Mesothelial cell of epicardium (in vitro differentiated cells): ENCODE data around the gene ASCL5. TPM values are rescaled to one million over a fixed set of nuclear protein-coding genes. Genes with fewer than 3 reads are reported as not detected.

Source experiments
- DNase-seq, 2 experiments: peaks; one replicate each; pipeline ENCODE4 v3.0.0; 2021; ENCODE audit warnings: low spot score in 2 of 2; ENCODE audit not compliant: unreplicated experiment in 2 of 2
- H3K27ac Mint-ChIP-seq: 2 replicates; pipeline ENCODE4 v1.8.0; 2021; ENCODE audit warnings: mixed read lengths
- H3K27me3 Mint-ChIP-seq: 2 replicates; pipeline ENCODE4 v1.8.0; 2021; ENCODE audit warnings: low read depth, mixed read lengths
- H3K36me3 Mint-ChIP-seq: 2 replicates; pipeline ENCODE4 v1.8.0; 2021; ENCODE audit warnings: mixed read lengths
- H3K4me1 Mint-ChIP-seq: 2 replicates; pipeline ENCODE4 v1.8.0; 2021; ENCODE audit warnings: mixed read lengths
- H3K4me3 Mint-ChIP-seq: 2 replicates; pipeline ENCODE4 v1.8.0; 2021; ENCODE audit warnings: mild to moderate bottlenecking, moderate library complexity, mixed read lengths
- H3K9me3 Mint-ChIP-seq: 2 replicates; pipeline ENCODE4 v1.8.0; 2021; ENCODE audit warnings: mixed read lengths
- total RNA-seq: library from RNA; stranded (reverse); gene quantifications from 3 replicates; pipeline ENCODE4 v1.2.1, GENCODE V29; 2021
- TF ChIP-seq, protein P1 (sequence below): fragments of 200-600 bp; sonication (generic); IDR thresholded peaks from one replicate; pipeline ENCODE4 v1.5.0; 2021; ENCODE audit warnings: antibody characterized with exemption; ENCODE audit not compliant: unreplicated experiment

ASCL5 gene
- total RNA-seq, 1 donor from 2014 or later = not detected

GRCh38 chr1:201142849-201143725 is 16.1 kb upstream of the ASCL5 start:
- no peak for DNase-seq
- Mint-ChIP-seq H3K27ac (no peak overlapping the region), H3K36me3 (peaks cover 56% of the 10 kb centered on the region), H3K4me3 (no peak overlapping the region), H3K4me1 (peaks cover 7% of the 10 kb centered on the region), H3K9me3 (no peaks in the 10 kb centered on the region), H3K27me3 (no peaks in the 10 kb centered on the region)
- TF ChIP-seq, protein P1, sequence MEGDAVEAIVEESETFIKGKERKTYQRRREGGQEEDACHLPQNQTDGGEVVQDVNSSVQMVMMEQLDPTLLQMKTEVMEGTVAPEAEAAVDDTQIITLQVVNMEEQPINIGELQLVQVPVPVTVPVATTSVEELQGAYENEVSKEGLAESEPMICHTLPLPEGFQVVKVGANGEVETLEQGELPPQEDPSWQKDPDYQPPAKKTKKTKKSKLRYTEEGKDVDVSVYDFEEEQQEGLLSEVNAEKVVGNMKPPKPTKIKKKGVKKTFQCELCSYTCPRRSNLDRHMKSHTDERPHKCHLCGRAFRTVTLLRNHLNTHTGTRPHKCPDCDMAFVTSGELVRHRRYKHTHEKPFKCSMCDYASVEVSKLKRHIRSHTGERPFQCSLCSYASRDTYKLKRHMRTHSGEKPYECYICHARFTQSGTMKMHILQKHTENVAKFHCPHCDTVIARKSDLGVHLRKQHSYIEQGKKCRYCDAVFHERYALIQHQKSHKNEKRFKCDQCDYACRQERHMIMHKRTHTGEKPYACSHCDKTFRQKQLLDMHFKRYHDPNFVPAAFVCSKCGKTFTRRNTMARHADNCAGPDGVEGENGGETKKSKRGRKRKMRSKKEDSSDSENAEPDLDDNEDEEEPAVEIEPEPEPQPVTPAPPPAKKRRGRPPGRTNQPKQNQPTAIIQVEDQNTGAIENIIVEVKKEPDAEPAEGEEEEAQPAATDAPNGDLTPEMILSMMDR = no peak

DNA sequence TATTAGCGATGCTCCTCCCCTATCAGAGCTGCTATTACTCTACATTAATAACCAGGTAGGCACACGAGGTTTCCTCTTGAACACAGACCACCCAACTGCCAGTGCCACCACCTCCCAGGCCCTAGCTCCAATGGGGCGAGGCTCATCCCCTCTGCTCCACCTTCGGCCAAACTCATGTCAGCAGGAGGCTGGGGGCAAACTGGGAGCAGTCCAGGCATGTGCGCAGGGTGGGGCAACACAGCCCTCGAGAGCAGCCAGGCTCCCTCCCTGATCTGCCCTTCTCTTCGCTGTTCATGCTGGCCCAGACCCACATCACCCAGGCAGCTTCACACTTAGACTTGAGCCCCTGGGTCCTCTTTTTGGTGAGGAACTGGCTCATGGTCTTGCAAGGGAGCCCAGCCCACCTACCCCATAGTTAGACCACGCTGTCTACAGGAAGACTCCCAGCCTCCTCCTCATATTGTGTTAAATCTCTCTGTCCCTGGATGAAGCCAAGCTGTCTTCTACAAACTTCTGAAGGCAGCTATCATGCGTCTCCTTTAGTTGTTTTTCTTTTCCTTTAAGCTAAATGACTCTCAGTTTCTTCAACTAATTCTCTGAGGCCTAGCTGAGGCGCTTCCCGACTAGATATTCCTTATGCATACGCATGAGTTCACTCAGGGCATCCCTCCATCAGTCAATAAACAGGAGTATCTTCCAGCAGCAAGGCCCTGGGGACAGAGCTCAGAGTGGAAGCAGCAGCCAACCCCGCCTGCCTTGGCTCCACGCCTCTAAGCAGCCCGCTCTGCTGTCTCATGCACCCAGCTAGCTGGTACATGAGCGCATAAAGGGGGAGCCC is 15.2 kb upstream of the ASCL5 start:
- Mint-ChIP-seq H3K36me3 (peaks cover 49% of the 10 kb centered on the region), H3K4me1 (peaks cover 9% of the 10 kb centered on the region), H3K27me3 (no peaks in the 10 kb centered on the region), H3K4me3 (no peak overlapping the region), H3K27ac (peak overlapping the region; percentile 15), H3K9me3 (no peaks in the 10 kb centered on the region)
- no peak for DNase-seq
- TF ChIP-seq, protein P1 = no peak

DNA sequence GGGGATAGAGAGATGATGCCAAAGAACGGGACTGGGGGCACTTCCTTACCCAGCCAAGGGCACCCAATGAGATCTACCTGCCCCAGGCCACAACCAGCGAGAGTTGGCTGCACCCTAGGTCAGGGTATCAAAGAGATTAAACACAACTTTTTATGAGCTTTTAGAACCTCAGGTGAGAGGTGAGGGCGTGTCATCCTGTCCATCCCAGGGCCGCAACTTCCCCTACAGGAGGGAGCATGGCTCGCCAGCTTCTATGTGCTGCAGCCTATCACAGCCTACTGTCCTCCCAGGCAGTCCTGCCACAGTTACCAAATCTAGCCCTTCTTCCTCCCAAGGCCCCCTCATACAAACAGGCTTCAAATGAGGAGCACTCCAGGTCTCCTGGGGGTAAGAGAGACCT is 14.4 kb upstream of the ASCL5 start:
- peaks cover 10% of the 10 kb centered on the region for H3K4me1 Mint-ChIP-seq
- H3K9me3 Mint-ChIP-seq = no peaks in the 10 kb centered on the region
- H3K27me3 Mint-ChIP-seq = no peaks in the 10 kb centered on the region
- H3K27ac Mint-ChIP-seq = no peak overlapping the region
- TF ChIP-seq, protein P1 = no peak
- H3K4me3 Mint-ChIP-seq = no peak overlapping the region
- DNase-seq = no peak
- H3K36me3 Mint-ChIP-seq = peaks cover 43% of the 10 kb centered on the region

DNA sequence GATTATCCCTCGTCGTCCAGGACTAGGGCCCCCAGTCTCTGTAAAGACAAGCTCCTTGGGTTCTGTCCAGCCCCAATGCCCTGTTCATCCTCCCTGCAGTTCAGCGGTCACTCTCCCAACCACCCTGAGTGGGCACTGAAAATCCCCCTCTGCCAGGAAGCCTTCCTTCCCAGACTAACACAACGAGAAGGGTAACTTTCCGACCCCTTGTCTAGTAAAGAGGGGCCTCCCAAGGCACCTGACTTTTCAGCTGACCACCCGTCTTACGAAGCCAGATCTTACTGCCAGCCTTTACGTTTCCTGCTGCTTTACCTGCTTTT is 13.9 kb upstream of the ASCL5 start:
- H3K27ac Mint-ChIP-seq = no peak overlapping the region
- no peak for DNase-seq
- TF ChIP-seq, protein P1 = no peak
- no peaks in the 10 kb centered on the region for H3K27me3 Mint-ChIP-seq
- peaks cover 11% of the 10 kb centered on the region for H3K4me1 Mint-ChIP-seq
- H3K36me3 Mint-ChIP-seq = peaks cover 37% of the 10 kb centered on the region
- H3K9me3 Mint-ChIP-seq = no peaks in the 10 kb centered on the region
- no peak overlapping the region for H3K4me3 Mint-ChIP-seq

DNA sequence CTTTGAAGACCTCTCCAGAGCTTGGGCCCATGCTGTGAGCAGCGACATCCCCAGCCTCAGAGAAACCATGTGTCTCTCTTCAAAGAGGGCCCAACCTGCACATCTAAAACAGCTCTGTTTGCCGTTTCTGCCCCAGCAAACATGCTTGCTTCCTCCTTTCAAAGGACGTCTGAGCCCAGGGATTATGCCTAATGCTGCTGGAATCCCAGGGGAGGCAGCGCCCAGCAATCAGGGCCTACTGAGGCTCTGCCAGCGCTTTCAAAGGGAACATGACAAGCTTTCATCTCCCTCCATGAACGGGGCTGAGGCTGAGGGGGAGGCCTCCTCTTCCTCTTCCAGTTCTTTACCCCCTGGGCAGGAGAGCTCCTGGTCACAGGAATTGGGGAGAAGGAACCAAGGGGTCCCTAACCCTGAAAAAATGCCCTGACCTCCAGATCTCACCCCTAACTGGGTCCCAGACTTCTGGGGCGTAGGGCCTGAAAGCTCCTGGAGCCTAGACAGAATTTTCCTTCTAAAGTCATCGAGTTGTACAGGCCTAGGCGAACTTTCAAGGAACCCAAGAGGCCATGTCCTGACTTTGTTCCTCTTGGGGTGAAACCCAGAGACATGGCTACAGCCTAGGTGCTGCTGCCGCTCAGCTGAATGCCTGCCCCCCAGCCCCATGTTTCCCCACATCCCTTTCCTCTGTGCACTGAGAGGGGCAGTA is 13.4 kb upstream of the ASCL5 start:
- TF ChIP-seq, protein P1 = no peak
- DNase-seq = no peak
- Mint-ChIP-seq H3K4me3 (no peak overlapping the region), H3K9me3 (no peaks in the 10 kb centered on the region), H3K36me3 (peaks cover 40% of the 10 kb centered on the region), H3K27ac (no peak overlapping the region), H3K27me3 (no peaks in the 10 kb centered on the region), H3K4me1 (peaks cover 11% of the 10 kb centered on the region)
